Gastrocnemius medialis (tissue), 4 donors: ENCODE results near the gene HAO2.

Experiments
- POLR2A ChIP-seq, 2 donors: fragments of 450-650 bp; IDR thresholded peaks; one replicate each; pipeline ENCODE4 v1.6.1; 2017; ENCODE audit warnings: antibody characterized with exemption in 2 of 2, mild to moderate bottlenecking in 2 of 2, moderate library complexity in 2 of 2
- TF ChIP-seq, protein P1 (sequence below), 5 experiments: fragments of 450-650 bp in 3 of 5; fragments of 200-600 bp in 2 of 5; sonication (generic) in 2 of 5; IDR thresholded peaks in 4 of 5; conservative IDR thresholded peaks in 1 of 5; 1 replicate in 4 of 5; 2 replicates in 1 of 5; pipeline ENCODE4 v1.5.1; 2016 to 2019; ENCODE audit warnings: antibody characterized with exemption in 5 of 5, mild to moderate bottlenecking in 3 of 5, moderate library complexity in 3 of 5

- TF ChIP-seq, protein P1, sequence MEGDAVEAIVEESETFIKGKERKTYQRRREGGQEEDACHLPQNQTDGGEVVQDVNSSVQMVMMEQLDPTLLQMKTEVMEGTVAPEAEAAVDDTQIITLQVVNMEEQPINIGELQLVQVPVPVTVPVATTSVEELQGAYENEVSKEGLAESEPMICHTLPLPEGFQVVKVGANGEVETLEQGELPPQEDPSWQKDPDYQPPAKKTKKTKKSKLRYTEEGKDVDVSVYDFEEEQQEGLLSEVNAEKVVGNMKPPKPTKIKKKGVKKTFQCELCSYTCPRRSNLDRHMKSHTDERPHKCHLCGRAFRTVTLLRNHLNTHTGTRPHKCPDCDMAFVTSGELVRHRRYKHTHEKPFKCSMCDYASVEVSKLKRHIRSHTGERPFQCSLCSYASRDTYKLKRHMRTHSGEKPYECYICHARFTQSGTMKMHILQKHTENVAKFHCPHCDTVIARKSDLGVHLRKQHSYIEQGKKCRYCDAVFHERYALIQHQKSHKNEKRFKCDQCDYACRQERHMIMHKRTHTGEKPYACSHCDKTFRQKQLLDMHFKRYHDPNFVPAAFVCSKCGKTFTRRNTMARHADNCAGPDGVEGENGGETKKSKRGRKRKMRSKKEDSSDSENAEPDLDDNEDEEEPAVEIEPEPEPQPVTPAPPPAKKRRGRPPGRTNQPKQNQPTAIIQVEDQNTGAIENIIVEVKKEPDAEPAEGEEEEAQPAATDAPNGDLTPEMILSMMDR (IDR thresholded peaks at IDR 0.05 in 4 of 5, conservative IDR thresholded peaks at IDR 0.05 in 1 of 5), result no peak
- no peak for TF ChIP-seq POLR2A (IDR thresholded peaks at IDR 0.05)
Measured at GRCh38 chr1:119376594-119376993, 8.0 kb downstream of the HAO2 start.
